Activated CD4-positive, alpha-beta memory T cell treated with anti-CD3 and anti-CD28 coated beads, Interleukin-2, amount 10 ng/mL, durations not matched to agents 7 days and 5 days (primary cell): ENCODE results near the gene CCR5AS.
"Not testable (repeated sequence)": the region's sequence is repeated elsewhere in the genome, so short reads cannot be mapped to it uniquely, and the experiment has no call there.

ENCODE experiments used
- CTCF ChIA-PET: fragments of 350-600 bp; sonication (Branson Sonifier 250); formaldehyde crosslinking; loops from one replicate; lab custom pipeline; 2021; ENCODE audit warnings: antibody characterized with exemption, inconsistent platforms; lab: Charles Lee
- POLR2A ChIA-PET: fragments of 350-600 bp; sonication (Branson Sonifier 250); formaldehyde crosslinking; loops from one replicate; lab custom pipeline; 2021; ENCODE audit warnings: antibody characterized with exemption; lab: Charles Lee
- DNase-seq: peaks from one replicate; pipeline ENCODE4 v3.0.0-alpha.2; 2020
- H3K27ac Mint-ChIP-seq: one replicate; pipeline ENCODE4 v1.8.0; 2021; ENCODE audit warnings: mild to moderate bottlenecking, mixed read lengths
- H3K27me3 Mint-ChIP-seq: one replicate; pipeline ENCODE4 v1.8.0; 2021; ENCODE audit warnings: mixed read lengths
- H3K36me3 Mint-ChIP-seq: one replicate; pipeline ENCODE4 v1.8.0; 2021; ENCODE audit warnings: low read depth, mixed read lengths
- H3K4me1 Mint-ChIP-seq: one replicate; pipeline ENCODE4 v1.8.0; 2021; ENCODE audit warnings: mixed read lengths
- H3K4me3 Mint-ChIP-seq: one replicate; pipeline ENCODE4 v1.8.0; 2021; ENCODE audit warnings: mild to moderate bottlenecking, mixed read lengths
- H3K9me3 Mint-ChIP-seq: one replicate; pipeline ENCODE4 v1.8.0; 2021; ENCODE audit warnings: mixed read lengths

CCR5AS gene

GRCh38 chr3:46398186-46398955 is 8.5 kb downstream of the CCR5AS start:
- H3K9me3 Mint-ChIP-seq: peaks cover 4% of the 10 kb centered on the region
- ChIA-PET POLR2A (interaction anchor here (1.1 kb wide), 1 partner anchor 29 kb away, joined by 3 read pairs; no protein-coding TSS in a partner anchor), CTCF (interaction anchor here (1.0 kb wide), 1 partner anchor 319 kb away, joined by 4 read pairs; no protein-coding TSS in a partner anchor)
- H3K4me1 Mint-ChIP-seq: peaks cover 23% of the 10 kb centered on the region
- peaks cover 16% of the 10 kb centered on the region for H3K27me3 Mint-ChIP-seq
- H3K27ac Mint-ChIP-seq: no peak overlapping the region
- DNase-seq: no peak
- peaks cover 2% of the 10 kb centered on the region for H3K36me3 Mint-ChIP-seq
- no peak overlapping the region for H3K4me3 Mint-ChIP-seq

GRCh38 chr3:46397111-46397510 is 9.8 kb downstream of the CCR5AS start:
- Mint-ChIP-seq H3K4me1 (peaks cover 23% of the 10 kb centered on the region), H3K4me3 (no peak overlapping the region), H3K27me3 (peaks cover 12% of the 10 kb centered on the region), H3K36me3 (no peaks in the 10 kb centered on the region), H3K27ac (no peak overlapping the region), H3K9me3 (no peaks in the 10 kb centered on the region)
- no peak for DNase-seq
- ChIA-PET POLR2A (interaction anchor here (1.1 kb wide), 1 partner anchor 27 kb away, joined by 3 read pairs; no protein-coding TSS in a partner anchor), CTCF (no interaction called here)

GRCh38 chr3:46395766-46396530 is 10.9 kb downstream of the CCR5AS start:
- Mint-ChIP-seq H3K4me3 (no peak overlapping the region), H3K9me3 (no peaks in the 10 kb centered on the region), H3K27me3 (peaks cover 12% of the 10 kb centered on the region), H3K4me1 (peaks cover 23% of the 10 kb centered on the region), H3K36me3 (no peaks in the 10 kb centered on the region), H3K27ac (no peak overlapping the region)
- DNase-seq: no peak
- ChIA-PET POLR2A (no interaction called here), CTCF (no interaction called here)

- CTCF ChIA-PET: no interaction called here
Measured at GRCh38 chr3:46395210-46395661, 11.6 kb downstream of the CCR5AS start.

GRCh38 chr3:46393554-46394434 is 13.1 kb downstream of the CCR5AS start:
- ChIA-PET POLR2A (no interaction called here), CTCF (no interaction called here)
- Mint-ChIP-seq H3K27me3 (peaks cover 12% of the 10 kb centered on the region), H3K4me3 (no peak overlapping the region), H3K4me1 (peaks cover 23% of the 10 kb centered on the region), H3K9me3 (no peaks in the 10 kb centered on the region), H3K36me3 (no peaks in the 10 kb centered on the region), H3K27ac (no peak overlapping the region)
- DNase-seq: no peak

More at GRCh38 chr3:46395210-46395661, 11.6 kb downstream of the CCR5AS start:
- H3K36me3 Mint-ChIP-seq: no peaks in the 10 kb centered on the region
- no peak overlapping the region for H3K27ac Mint-ChIP-seq
- H3K27me3 Mint-ChIP-seq: peaks cover 12% of the 10 kb centered on the region
- H3K4me1 Mint-ChIP-seq: peaks cover 23% of the 10 kb centered on the region
- no peaks in the 10 kb centered on the region for H3K9me3 Mint-ChIP-seq
- POLR2A ChIA-PET: no interaction called here
- no peak overlapping the region for H3K4me3 Mint-ChIP-seq
- DNase-seq: no peak

GRCh38 chr3:46393011-46393410 is 13.9 kb downstream of the CCR5AS start:
- DNase-seq: no peak
- POLR2A ChIA-PET: no interaction called here
- CTCF ChIA-PET: no interaction called here

GRCh38 chr3:46391526-46391925 is 15.3 kb downstream of the CCR5AS start:
- CTCF ChIA-PET, H3K27ac Mint-ChIP-seq, H3K9me3 Mint-ChIP-seq, DNase-seq, POLR2A ChIA-PET, H3K36me3 Mint-ChIP-seq, H3K4me3 Mint-ChIP-seq: not testable (repeated sequence)
- Mint-ChIP-seq H3K27me3 (peaks cover 12% of the 10 kb centered on the region), H3K4me1 (peaks cover 16% of the 10 kb centered on the region)

More at GRCh38 chr3:46393011-46393410, 13.9 kb downstream of the CCR5AS start:
- Mint-ChIP-seq H3K9me3 (no peaks in the 10 kb centered on the region), H3K4me3 (no peak overlapping the region), H3K27me3 (peaks cover 12% of the 10 kb centered on the region), H3K27ac (no peak overlapping the region), H3K4me1 (peaks cover 23% of the 10 kb centered on the region), H3K36me3 (no peaks in the 10 kb centered on the region)

- Mint-ChIP-seq H3K27me3 (peaks cover 13% of the 10 kb centered on the region), H3K36me3 (peaks cover 4% of the 10 kb centered on the region), H3K9me3 (no peaks in the 10 kb centered on the region), H3K27ac (no peak overlapping the region), H3K4me1 (peaks cover 22% of the 10 kb centered on the region), H3K4me3 (no peak overlapping the region)
- no peak for DNase-seq
- ChIA-PET CTCF (no interaction called here), POLR2A (no interaction called here)
Measured at GRCh38 chr3:46389306-46389705, 17.6 kb downstream of the CCR5AS start.

GRCh38 chr3:46388847-46389246 is 18.0 kb downstream of the CCR5AS start:
- Mint-ChIP-seq H3K27me3 (peaks cover 13% of the 10 kb centered on the region), H3K4me1 (peaks cover 25% of the 10 kb centered on the region)
- H3K4me3 Mint-ChIP-seq, H3K27ac Mint-ChIP-seq, H3K9me3 Mint-ChIP-seq, DNase-seq, POLR2A ChIA-PET, H3K36me3 Mint-ChIP-seq: not testable (repeated sequence)
- CTCF ChIA-PET: interaction anchor here (1.2 kb wide), 1 partner anchor 11 kb away, joined by 4 read pairs; no protein-coding TSS in a partner anchor

- no peaks in the 10 kb centered on the region for H3K9me3 Mint-ChIP-seq
- peaks cover 10% of the 10 kb centered on the region for H3K27me3 Mint-ChIP-seq
- H3K27ac Mint-ChIP-seq: no peak overlapping the region
- DNase-seq: no peak
- CTCF ChIA-PET: interaction anchor here (1.8 kb wide), 1 partner anchor 14 kb away, joined by 4 read pairs; no protein-coding TSS in a partner anchor
- peaks cover 33% of the 10 kb centered on the region for H3K4me1 Mint-ChIP-seq
- H3K4me3 Mint-ChIP-seq: peak overlapping the region; percentile 12
- POLR2A ChIA-PET: interaction anchor here (1.3 kb wide), 1 partner anchor 178 kb away, joined by 3 read pairs; the partner anchor contains the start of gene CCR1
- H3K36me3 Mint-ChIP-seq: peaks cover 4% of the 10 kb centered on the region
Measured at GRCh38 chr3:46386205-46386604, 20.7 kb downstream of the CCR5AS start.

GRCh38 chr3:46383951-46384330 is 22.9 kb downstream of the CCR5AS start:
- CTCF ChIA-PET: interaction anchor here (1.5 to 2.1 kb wide), 4 partner anchors 9 to 445 kb away, joined by 4 to 11 read pairs (median 6); partner anchors contain the start of gene CCR5
- H3K4me3 Mint-ChIP-seq: no peak overlapping the region

More at GRCh38 chr3:46383951-46384330, 22.9 kb downstream of the CCR5AS start:
- Mint-ChIP-seq H3K9me3 (no peaks in the 10 kb centered on the region), H3K4me1 (peaks cover 47% of the 10 kb centered on the region), H3K27me3 (peaks cover 10% of the 10 kb centered on the region), H3K36me3 (peaks cover 4% of the 10 kb centered on the region), H3K27ac (no peak overlapping the region)
- POLR2A ChIA-PET: interaction anchor here (0.9 to 2.9 kb wide), 2 partner anchors 11 to 13 kb away, joined by 3 to 14 read pairs; partner anchors contain the start of gene CCR5
- no peak for DNase-seq
